ENCODE results near the gene ZNF536.

ZNF536 gene

DNA sequence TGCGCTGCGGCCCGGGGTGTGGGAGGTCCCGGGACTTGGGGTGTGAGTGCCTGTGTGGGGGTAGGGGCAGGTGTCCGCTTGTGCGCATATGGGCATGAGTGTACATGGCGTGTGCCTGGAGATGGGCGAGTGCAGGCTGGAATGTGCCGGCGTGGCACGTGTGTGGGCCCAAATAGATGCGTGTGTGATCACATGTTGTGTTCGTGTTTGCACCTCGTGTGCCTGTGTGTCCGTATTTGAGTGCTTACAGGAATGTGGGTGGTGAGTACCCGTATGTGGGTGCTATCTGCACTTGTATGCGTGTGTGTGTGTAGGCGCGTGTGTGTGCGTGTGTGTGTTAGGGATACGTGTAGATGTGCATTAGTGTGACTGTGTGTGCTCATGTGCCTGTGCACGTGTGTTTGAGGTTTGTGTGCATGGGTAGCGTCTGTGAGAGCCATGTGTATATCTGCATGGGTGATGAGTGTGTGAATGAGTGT, 3.4 kb downstream of the ZNF536 start:
- H3K4me1 Mint-ChIP-seq = no peaks in the 10 kb centered on the region
- DNase-seq (ENCODE audit: low spot score in 2 of 2) (no peak), ATAC-seq (replicated peaks; ENCODE audit: extremely low read depth, poor library complexity, severe bottlenecking) (no peak)
- H3K36me3 Mint-ChIP-seq (ENCODE audit: insufficient read depth) = no peaks in the 10 kb centered on the region
- H3K27me3 Mint-ChIP-seq = peaks cover 34% of the 10 kb centered on the region
- H3K4me3 Mint-ChIP-seq = no peak overlapping the region
- no peak overlapping the region for H3K27ac Mint-ChIP-seq (ENCODE audit: low read depth)
- H3K9me3 Mint-ChIP-seq = no peaks in the 10 kb centered on the region

- H3K27ac Mint-ChIP-seq (ENCODE audit: low read depth) = no peak overlapping the region
- H3K27me3 Mint-ChIP-seq = peaks cover 34% of the 10 kb centered on the region
- no peak overlapping the region for H3K4me3 Mint-ChIP-seq
- ATAC-seq (replicated peaks; ENCODE audit: extremely low read depth, poor library complexity, severe bottlenecking) = no peak
- DNase-seq (ENCODE audit: low spot score in 2 of 2) = no peak
- no peaks in the 10 kb centered on the region for H3K9me3 Mint-ChIP-seq
- no peaks in the 10 kb centered on the region for H3K36me3 Mint-ChIP-seq (ENCODE audit: insufficient read depth)
- H3K4me1 Mint-ChIP-seq = no peaks in the 10 kb centered on the region
Observed at GRCh38 chr19:30376272-30376671, 4.1 kb downstream of the ZNF536 start.

- no peak for DNase-seq (ENCODE audit: low spot score in 2 of 2)
- Mint-ChIP-seq H3K9me3 (no peaks in the 10 kb centered on the region), H3K36me3 (ENCODE audit: insufficient read depth) (no peaks in the 10 kb centered on the region), H3K4me1 (no peaks in the 10 kb centered on the region), H3K4me3 (no peak overlapping the region), H3K27me3 (peaks cover 34% of the 10 kb centered on the region), H3K27ac (ENCODE audit: low read depth) (no peak overlapping the region)
- ATAC-seq (replicated peaks; ENCODE audit: extremely low read depth, poor library complexity, severe bottlenecking) = no peak
Observed at GRCh38 chr19:30376826-30377425, 4.7 kb downstream of the ZNF536 start.

- DNase-seq (ENCODE audit: low spot score in 2 of 2) (no peak), ATAC-seq (replicated peaks; ENCODE audit: extremely low read depth, poor library complexity, severe bottlenecking) (no peak)
- Mint-ChIP-seq H3K9me3 (no peaks in the 10 kb centered on the region), H3K27ac (ENCODE audit: low read depth) (no peak overlapping the region), H3K4me3 (no peak overlapping the region), H3K4me1 (no peaks in the 10 kb centered on the region), H3K27me3 (peaks cover 25% of the 10 kb centered on the region), H3K36me3 (ENCODE audit: insufficient read depth) (no peaks in the 10 kb centered on the region)
Observed at GRCh38 chr19:30378701-30379100, 6.5 kb downstream of the ZNF536 start.

- DNase-seq (ENCODE audit: low spot score in 2 of 2) (no peak), ATAC-seq (replicated peaks; ENCODE audit: extremely low read depth, poor library complexity, severe bottlenecking) (no peak)
- H3K36me3 Mint-ChIP-seq (ENCODE audit: insufficient read depth) = no peaks in the 10 kb centered on the region
- H3K27ac Mint-ChIP-seq (ENCODE audit: low read depth) = no peak overlapping the region
- no peaks in the 10 kb centered on the region for H3K9me3 Mint-ChIP-seq
- H3K27me3 Mint-ChIP-seq = peaks cover 25% of the 10 kb centered on the region
- H3K4me3 Mint-ChIP-seq = no peak overlapping the region
- no peaks in the 10 kb centered on the region for H3K4me1 Mint-ChIP-seq
Observed at GRCh38 chr19:30379841-30380610, 7.8 kb downstream of the ZNF536 start.

- Mint-ChIP-seq H3K27ac (ENCODE audit: low read depth) (no peak overlapping the region), H3K4me3 (no peak overlapping the region), H3K36me3 (ENCODE audit: insufficient read depth) (no peaks in the 10 kb centered on the region), H3K4me1 (no peaks in the 10 kb centered on the region), H3K9me3 (no peaks in the 10 kb centered on the region), H3K27me3 (peaks cover 26% of the 10 kb centered on the region)
- DNase-seq (ENCODE audit: low spot score in 2 of 2) (no peak), ATAC-seq (replicated peaks; ENCODE audit: extremely low read depth, poor library complexity, severe bottlenecking) (no peak)
Observed at GRCh38 chr19:30381366-30381765, 9.2 kb downstream of the ZNF536 start.

DNA sequence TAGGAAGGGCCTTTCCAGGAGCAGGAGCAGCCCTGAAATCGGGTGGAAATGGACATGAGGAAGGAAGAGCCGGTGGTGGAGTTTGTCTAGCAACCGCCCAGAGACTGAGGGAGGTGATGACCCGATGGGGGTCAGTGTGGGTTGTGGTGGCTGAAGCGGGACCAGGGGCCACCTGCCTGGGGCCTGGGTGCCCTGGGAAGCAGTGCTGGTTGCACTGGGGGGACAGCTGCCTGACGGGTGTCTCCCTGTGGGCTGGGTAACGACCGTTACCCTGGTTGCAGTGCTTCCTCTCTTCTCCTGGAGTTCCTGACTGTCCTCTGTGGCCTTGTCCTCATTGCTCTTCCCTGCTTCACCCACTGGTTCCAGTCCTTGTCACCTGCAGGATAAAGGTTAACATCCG, 13.0 kb downstream of the ZNF536 start:
- H3K4me1 Mint-ChIP-seq = no peaks in the 10 kb centered on the region
- DNase-seq (ENCODE audit: low spot score in 2 of 2) (no peak), ATAC-seq (replicated peaks; ENCODE audit: extremely low read depth, poor library complexity, severe bottlenecking) (no peak)
- peaks cover 16% of the 10 kb centered on the region for H3K27me3 Mint-ChIP-seq
- no peak overlapping the region for H3K27ac Mint-ChIP-seq (ENCODE audit: low read depth)
- no peaks in the 10 kb centered on the region for H3K36me3 Mint-ChIP-seq (ENCODE audit: insufficient read depth)
- no peaks in the 10 kb centered on the region for H3K9me3 Mint-ChIP-seq
- no peak overlapping the region for H3K4me3 Mint-ChIP-seq

- no peaks in the 10 kb centered on the region for H3K9me3 Mint-ChIP-seq
- no peak overlapping the region for H3K4me3 Mint-ChIP-seq
Observed at GRCh38 chr19:30385666-30386065, 13.5 kb downstream of the ZNF536 start.

GRCh38 chr19:30386551-30387143, 14.5 kb downstream of the ZNF536 start:
- H3K9me3 Mint-ChIP-seq = no peaks in the 10 kb centered on the region
- H3K27ac Mint-ChIP-seq (ENCODE audit: low read depth) = no peak overlapping the region
- DNase-seq (ENCODE audit: low spot score in 2 of 2) = no peak
- no peak for ATAC-seq (replicated peaks; ENCODE audit: extremely low read depth, poor library complexity, severe bottlenecking)
- no peak overlapping the region for H3K4me3 Mint-ChIP-seq
- no peaks in the 10 kb centered on the region for H3K36me3 Mint-ChIP-seq (ENCODE audit: insufficient read depth)
- H3K4me1 Mint-ChIP-seq = no peaks in the 10 kb centered on the region
- H3K27me3 Mint-ChIP-seq = peaks cover 16% of the 10 kb centered on the region

More at GRCh38 chr19:30385666-30386065, 13.5 kb downstream of the ZNF536 start:
- Mint-ChIP-seq H3K27me3 (peaks cover 16% of the 10 kb centered on the region), H3K36me3 (ENCODE audit: insufficient read depth) (no peaks in the 10 kb centered on the region), H3K4me1 (no peaks in the 10 kb centered on the region), H3K27ac (ENCODE audit: low read depth) (no peak overlapping the region)
- ATAC-seq (replicated peaks; ENCODE audit: extremely low read depth, poor library complexity, severe bottlenecking) (no peak), DNase-seq (ENCODE audit: low spot score in 2 of 2) (no peak)

- no peak for ATAC-seq (replicated peaks; ENCODE audit: extremely low read depth, poor library complexity, severe bottlenecking)
- Mint-ChIP-seq H3K36me3 (ENCODE audit: insufficient read depth) (no peaks in the 10 kb centered on the region), H3K4me3 (no peak overlapping the region), H3K27me3 (peaks cover 16% of the 10 kb centered on the region), H3K4me1 (no peaks in the 10 kb centered on the region), H3K9me3 (no peaks in the 10 kb centered on the region), H3K27ac (ENCODE audit: low read depth) (no peak overlapping the region)
- DNase-seq (ENCODE audit: low spot score in 2 of 2) = no peak
Observed at GRCh38 chr19:30387311-30388115, 15.3 kb downstream of the ZNF536 start.

DNA sequence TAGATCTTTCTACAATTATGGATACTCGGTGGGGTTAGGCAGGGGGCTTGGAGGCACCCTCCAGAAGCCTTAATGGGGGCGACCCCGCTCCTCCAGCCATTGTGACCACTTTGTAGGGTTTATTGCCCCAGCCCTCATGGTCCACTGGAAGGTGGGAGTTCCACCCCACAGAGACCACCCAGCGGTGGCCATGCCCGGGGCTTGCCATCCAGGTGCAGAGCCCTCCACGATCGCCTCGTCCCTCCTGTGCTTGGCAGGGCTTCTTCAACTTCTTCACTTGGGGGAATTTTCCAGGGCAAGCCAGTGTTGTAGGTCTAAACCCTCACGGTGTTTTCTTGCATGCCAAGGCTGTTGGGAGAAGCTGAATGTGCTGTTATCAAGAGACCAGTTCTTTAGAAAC, 16.1 kb downstream of the ZNF536 start:
- no peak for ATAC-seq (replicated peaks; ENCODE audit: extremely low read depth, poor library complexity, severe bottlenecking)
- Mint-ChIP-seq H3K27me3 (peaks cover 20% of the 10 kb centered on the region), H3K9me3 (no peaks in the 10 kb centered on the region), H3K4me1 (no peaks in the 10 kb centered on the region), H3K36me3 (ENCODE audit: insufficient read depth) (no peaks in the 10 kb centered on the region), H3K4me3 (no peak overlapping the region), H3K27ac (ENCODE audit: low read depth) (no peak overlapping the region)
- no peak for DNase-seq (ENCODE audit: low spot score in 2 of 2)

DNA sequence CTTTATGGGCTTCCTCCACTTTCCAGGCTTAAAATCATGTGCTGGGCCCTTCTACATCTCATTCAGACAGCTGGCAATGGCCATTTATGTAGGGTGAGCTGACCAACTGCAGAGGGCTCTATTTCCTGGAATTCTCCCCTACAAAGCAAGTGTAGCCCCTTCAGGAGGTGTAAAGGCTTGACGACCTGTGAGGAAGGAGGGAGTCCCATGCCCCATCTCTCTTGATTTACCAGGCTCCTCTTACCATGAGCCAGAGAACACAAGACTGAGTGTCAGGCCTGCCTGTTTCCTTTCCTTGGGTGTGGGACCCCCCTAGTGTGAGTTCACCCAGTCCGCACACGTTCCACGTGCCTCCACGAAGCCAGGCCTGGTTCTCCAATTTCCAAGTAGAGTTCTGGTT, 16.6 kb downstream of the ZNF536 start:
- Mint-ChIP-seq H3K27ac (ENCODE audit: low read depth) (no peak overlapping the region), H3K4me1 (no peaks in the 10 kb centered on the region), H3K9me3 (no peaks in the 10 kb centered on the region), H3K36me3 (ENCODE audit: insufficient read depth) (no peaks in the 10 kb centered on the region), H3K27me3 (peaks cover 25% of the 10 kb centered on the region), H3K4me3 (no peak overlapping the region)
- DNase-seq (ENCODE audit: low spot score in 2 of 2) = no peak
- ATAC-seq (replicated peaks; ENCODE audit: extremely low read depth, poor library complexity, severe bottlenecking) = no peak
